GM23338 (cell line): Measurements from ENCODE around the gene THOP1. TPM values are rescaled to one million over a fixed set of nuclear protein-coding genes. Genes with fewer than 3 reads are reported as not detected.

ENCODE experiments used
- ATAC-seq: fragments of 200-7000 bp; cut with Tn5 transposase; 3 replicates; pipeline ENCODE4 v1.9.1; 2020
- DNase-seq: peaks from one replicate; pipeline ENCODE4 v3.0.0-alpha.2; 2015; ENCODE audit warnings: low spot score
- H2AFZ ChIP-seq: fragments of 200-600 bp; sonication (generic); 2 replicates; pipeline ENCODE4 v1.8.0; 2016; ENCODE audit warnings: antibody characterized with exemption, mild to moderate bottlenecking, moderate library complexity
- H3F3A ChIP-seq: fragments of 200-600 bp; sonication (generic); replicated peaks from 2 replicates; pipeline ENCODE4 v1.8.0; 2017; ENCODE audit warnings: antibody characterized with exemption, mixed run types, low read depth
- H3K27ac ChIP-seq: fragments of 200-600 bp; sonication (generic); 2 replicates; pipeline ENCODE4 v1.6.1; 2016; ENCODE audit warnings: low read depth
- H3K27me3 ChIP-seq: fragments of 200-600 bp; sonication (generic); 2 replicates; pipeline ENCODE4 v1.8.0; 2016; ENCODE audit warnings: mild to moderate bottlenecking, mixed run types, moderate library complexity; ENCODE audit not compliant: insufficient read depth
- H3K36me3 ChIP-seq: fragments of 200-600 bp; sonication (generic); 2 replicates; pipeline ENCODE4 v1.8.0; 2016; ENCODE audit warnings: mild to moderate bottlenecking; ENCODE audit not compliant: insufficient read depth
- H3K4me1 ChIP-seq: fragments of 200-600 bp; sonication (generic); 2 replicates; pipeline ENCODE4 v1.8.0; 2016; ENCODE audit warnings: mild to moderate bottlenecking, moderate library complexity; ENCODE audit not compliant: insufficient read depth
- H3K4me2 ChIP-seq: fragments of 200-600 bp; sonication (generic); 2 replicates; pipeline ENCODE4 v1.7.1; 2017; ENCODE audit warnings: mixed run types
- H3K4me3 ChIP-seq: fragments of 200-600 bp; sonication (generic); 2 replicates; pipeline ENCODE4 v1.6.1; 2016; ENCODE audit warnings: mixed run types
- H3K79me2 ChIP-seq: fragments of 200-600 bp; sonication (generic); replicated peaks from 2 replicates; pipeline ENCODE4 v1.8.0; 2017; ENCODE audit warnings: mild to moderate bottlenecking; ENCODE audit not compliant: insufficient read depth
- H3K9me2 ChIP-seq: fragments of 200-600 bp; sonication (generic); 2 replicates; pipeline ENCODE4 v1.8.0; 2017; ENCODE audit not compliant: insufficient read depth
- H4K20me1 ChIP-seq: fragments of 200-600 bp; sonication (generic); replicated peaks from 2 replicates; pipeline ENCODE4 v1.8.0; 2017; ENCODE audit warnings: mild to moderate bottlenecking; ENCODE audit not compliant: insufficient read depth
- H3K27ac Mint-ChIP-seq: 2 replicates; pipeline ENCODE4 v1.8.0; 2020; ENCODE audit warnings: inconsistent platforms, mild to moderate bottlenecking, moderate library complexity, mixed read lengths
- H3K27me3 Mint-ChIP-seq: 3 replicates; pipeline ENCODE4 v1.8.0; 2022; ENCODE audit warnings: low read depth, mild to moderate bottlenecking, moderate library complexity, mixed read lengths, inconsistent platforms; ENCODE audit not compliant: insufficient read depth, poor library complexity
- H3K36me3 Mint-ChIP-seq: 3 replicates; pipeline ENCODE4 v1.8.0; 2021; ENCODE audit warnings: low read depth, mild to moderate bottlenecking, inconsistent platforms, moderate library complexity, mixed read lengths
- H3K4me1 Mint-ChIP-seq: 3 replicates; pipeline ENCODE4 v1.8.0; 2020; ENCODE audit warnings: mild to moderate bottlenecking, inconsistent platforms, mixed read lengths
- H3K4me3 Mint-ChIP-seq: 3 replicates; pipeline ENCODE4 v1.8.0; 2021; ENCODE audit warnings: moderate library complexity, mild to moderate bottlenecking, inconsistent platforms, mixed read lengths
- H3K9me3 Mint-ChIP-seq: 3 replicates; pipeline ENCODE4 v1.8.0; 2020; ENCODE audit warnings: moderate library complexity, mild to moderate bottlenecking, inconsistent platforms, mixed read lengths
- CREB1 ChIP-seq: fragments of 250-450 bp; sonication (Bioruptor Pico); IDR thresholded peaks from 2 replicates; pipeline ENCODE4 v1.5.0; 2020; ENCODE audit warnings: low read depth, mild to moderate bottlenecking, moderate library complexity
- CTCF ChIP-seq, 2 experiments: fragments of 200-600 bp in 1 of 2; sonication (generic) in 1 of 2; conservative IDR thresholded peaks; 2 replicates each; pipeline versions ENCODE4 v1.5.1 to v1.6.1; 2016 to 2017; ENCODE audit warnings: antibody characterized with exemption in 2 of 2, low read depth in 2 of 2, mild to moderate bottlenecking in 2 of 2, moderate library complexity in 1 of 2
- EZH2phosphoT487 ChIP-seq: fragments of 200-600 bp; sonication (generic); IDR thresholded peaks from one replicate; pipeline ENCODE4 v1.8.1; 2018; ENCODE audit warnings: antibody characterized with exemption; ENCODE audit not compliant: unreplicated experiment
- REST ChIP-seq: IDR thresholded peaks from one replicate; pipeline ENCODE4 v1.6.1; 2018; ENCODE audit warnings: antibody characterized with exemption; ENCODE audit not compliant: unreplicated experiment
- STAT1 ChIP-seq: IDR thresholded peaks from one replicate; pipeline ENCODE4 v1.6.1; 2016; ENCODE audit warnings: antibody characterized with exemption; ENCODE audit not compliant: unreplicated experiment
- ZNF331 ChIP-seq: fragments of 250-450 bp; sonication (Bioruptor Pico); IDR thresholded peaks from 2 replicates; pipeline ENCODE4 v1.5.0; 2020; ENCODE audit warnings: low read depth, mild to moderate bottlenecking, moderate library complexity
- polyA plus RNA-seq: library from polyadenylated mRNA; unstranded; fragments of >200 nt; fragmentation: Nextera tagmentation; extraction: Ambion mirVana; gene quantifications from 2 replicates; pipeline ENCODE4 v1.2.1, GENCODE V29; 2016
- total RNA-seq: library from RNA; depleted of rRNA; stranded (reverse); fragments of >200 nt; shearing (Covaris generic); gene quantifications from 2 replicates; pipeline ENCODE4 v1.2.3, GENCODE V29; 2014

The THOP1 gene
- total and polyA plus RNA-seq, 2 experiments from 2014 or later, result 110 to 229 TPM

- H3K9me2 ChIP-seq, result no peaks in the 10 kb centered on the region
- H3K36me3 Mint-ChIP-seq, result peaks cover 53% of the 10 kb centered on the region
- no peak overlapping the region for H3K27ac Mint-ChIP-seq
Observed at GRCh38 chr19:2858864-2859263, 73.6 kb downstream of the THOP1 start.

More at GRCh38 chr19:2858864-2859263, 73.6 kb downstream of the THOP1 start:
- Histone ChIP-seq H3F3A (no peaks in the 10 kb centered on the region), H2AFZ (no peak overlapping the region), H3K36me3 (peaks cover 21% of the 10 kb centered on the region), H3K4me1 (no peaks in the 10 kb centered on the region), H3K4me2 (no peak overlapping the region), H3K27me3 (no peaks in the 10 kb centered on the region), H3K79me2 (no peaks in the 10 kb centered on the region), H3K27ac (no peak overlapping the region), H3K4me3 (no peak overlapping the region), H4K20me1 (no peaks in the 10 kb centered on the region)
- TF ChIP-seq EZH2phosphoT487 (no peak), CTCF (conservative IDR thresholded peaks at IDR 0.05; ENCODE audit: low read depth in 2 of 2) (0 out of 4 replicates have a peak, but pooled peaks of 1 of the 2 experiments have one; percentile 12), ZNF331 (CRISPR knock-in tag) (no peak), CREB1 (CRISPR knock-in tag) (no peak), STAT1 (no peak), REST (no peak)
- no peak overlapping the region for H3K4me3 Mint-ChIP-seq
- H3K27me3 Mint-ChIP-seq, result peaks cover 11% of the 10 kb centered on the region
- H3K9me3 Mint-ChIP-seq, result peaks cover 93% of the 10 kb centered on the region
- DNase-seq (no peak), ATAC-seq (no peak)
- no peaks in the 10 kb centered on the region for H3K4me1 Mint-ChIP-seq
